DND-41 (cell line): ENCODE data around the gene BRI3BP.

Source experiments
- ATAC-seq: fragments of 200-7000 bp; cut with Tn5 transposase; 3 replicates; pipeline ENCODE4 v1.9.1; 2021; ENCODE audit warnings: low read depth; ENCODE audit not compliant: insufficient read depth
- DNase-seq: peaks from one replicate; pipeline ENCODE4 v3.0.0-alpha.2; 2020
- H2AFZ ChIP-seq: 2 replicates; pipeline ENCODE4 v1.6.0; 2012; ENCODE audit warnings: low read depth, low read length
- H3K27ac ChIP-seq: 2 replicates; pipeline ENCODE4 v1.5.1; 2012; ENCODE audit warnings: low read length, inconsistent platforms
- H3K27me3 ChIP-seq: fragments of 200-600 bp; sonication (generic); 2 replicates; pipeline ENCODE4 v1.6.0; 2012; ENCODE audit warnings: low read length, mild to moderate bottlenecking, inconsistent platforms; ENCODE audit not compliant: insufficient read depth, poor library complexity
- H3K36me3 ChIP-seq: 2 replicates; pipeline ENCODE4 v1.5.1; 2012; ENCODE audit warnings: low read length, inconsistent platforms; ENCODE audit not compliant: insufficient read depth
- H3K4me1 ChIP-seq: 2 replicates; pipeline ENCODE4 v1.5.1; 2012; ENCODE audit warnings: mild to moderate bottlenecking, low read length; ENCODE audit not compliant: insufficient read depth
- H3K4me2 ChIP-seq: 2 replicates; pipeline ENCODE4 v1.6.0; 2012; ENCODE audit warnings: mild to moderate bottlenecking, moderate library complexity, low read length, inconsistent platforms; ENCODE audit not compliant: insufficient read depth
- H3K4me3 ChIP-seq, 2 experiments: fragments of 200-600 bp in 1 of 2; shearing (Covaris generic) in 1 of 2; 2 replicates each; pipeline ENCODE4 v1.5.1; 2012 to 2016; ENCODE audit warnings: inconsistent platforms in 2 of 2, low read length in 2 of 2, mild to moderate bottlenecking in 2 of 2, low read depth in 1 of 2, moderate library complexity in 1 of 2
- H3K79me2 ChIP-seq: 2 replicates; pipeline ENCODE4 v1.6.0; 2012; ENCODE audit warnings: low read length, inconsistent platforms; ENCODE audit not compliant: insufficient read depth
- H3K9ac ChIP-seq: 2 replicates; pipeline ENCODE4 v1.6.0; 2012; ENCODE audit warnings: low read depth, mild to moderate bottlenecking, inconsistent platforms, low read length, moderate library complexity
- H3K9me3 ChIP-seq: 2 replicates; pipeline ENCODE4 v1.5.1; 2012; ENCODE audit warnings: low read length, moderate library complexity, mild to moderate bottlenecking, inconsistent platforms; ENCODE audit not compliant: insufficient read depth, severe bottlenecking
- H4K20me1 ChIP-seq: 2 replicates; pipeline ENCODE4 v1.6.0; 2012; ENCODE audit warnings: low read length; ENCODE audit not compliant: insufficient read depth
- EZH2 ChIP-seq: IDR thresholded peaks from 3 replicates; pipeline ENCODE4 v1.6.1; 2012; ENCODE audit warnings: borderline replicate concordance, low read depth, mild to moderate bottlenecking, moderate library complexity, low read length, inconsistent platforms; ENCODE audit not compliant: severe bottlenecking
- TF ChIP-seq, protein P1 (sequence below): IDR thresholded peaks from 2 replicates; pipeline ENCODE4 v1.5.1; 2012; ENCODE audit warnings: borderline replicate concordance, low read length, moderate library complexity, mild to moderate bottlenecking; ENCODE audit not compliant: poor library complexity, severe bottlenecking; ENCODE audit errors: extremely low read depth

The BRI3BP gene

DNA sequence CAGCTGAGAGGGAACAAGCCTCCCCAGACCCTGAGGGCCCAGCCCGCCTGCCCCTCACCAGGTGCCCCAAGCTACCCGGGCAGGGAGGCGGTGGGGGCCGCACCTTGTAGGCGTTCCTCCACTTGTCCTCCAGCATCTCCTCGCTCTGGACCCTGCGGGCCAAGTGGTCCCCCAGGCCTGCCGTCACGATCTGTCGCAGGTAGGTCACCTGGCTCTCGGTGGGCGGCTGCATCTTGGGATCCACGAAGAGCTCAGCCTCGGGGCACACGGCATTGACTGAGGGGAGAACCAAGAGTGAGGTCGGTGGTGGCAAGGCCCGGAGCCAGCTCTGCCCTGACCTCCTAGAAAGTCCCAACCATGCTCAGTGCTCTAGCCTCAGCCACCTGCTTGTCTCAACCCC, 41.1 kb upstream of the BRI3BP start:
- Histone ChIP-seq H3K4me3 (no peak overlapping the region), H3K36me3 (peaks cover 91% of the 10 kb centered on the region), H3K9ac (no peak overlapping the region), H3K4me2 (no peak overlapping the region), H3K4me1 (no peaks in the 10 kb centered on the region), H4K20me1 (no peaks in the 10 kb centered on the region), H3K27ac (no peak overlapping the region), H3K9me3 (no peaks in the 10 kb centered on the region), H2AFZ (no peak overlapping the region), H3K27me3 (no peaks in the 10 kb centered on the region), H3K79me2 (no peaks in the 10 kb centered on the region)
- ATAC-seq (no peak), DNase-seq (no peak)
- TF ChIP-seq, protein P1, sequence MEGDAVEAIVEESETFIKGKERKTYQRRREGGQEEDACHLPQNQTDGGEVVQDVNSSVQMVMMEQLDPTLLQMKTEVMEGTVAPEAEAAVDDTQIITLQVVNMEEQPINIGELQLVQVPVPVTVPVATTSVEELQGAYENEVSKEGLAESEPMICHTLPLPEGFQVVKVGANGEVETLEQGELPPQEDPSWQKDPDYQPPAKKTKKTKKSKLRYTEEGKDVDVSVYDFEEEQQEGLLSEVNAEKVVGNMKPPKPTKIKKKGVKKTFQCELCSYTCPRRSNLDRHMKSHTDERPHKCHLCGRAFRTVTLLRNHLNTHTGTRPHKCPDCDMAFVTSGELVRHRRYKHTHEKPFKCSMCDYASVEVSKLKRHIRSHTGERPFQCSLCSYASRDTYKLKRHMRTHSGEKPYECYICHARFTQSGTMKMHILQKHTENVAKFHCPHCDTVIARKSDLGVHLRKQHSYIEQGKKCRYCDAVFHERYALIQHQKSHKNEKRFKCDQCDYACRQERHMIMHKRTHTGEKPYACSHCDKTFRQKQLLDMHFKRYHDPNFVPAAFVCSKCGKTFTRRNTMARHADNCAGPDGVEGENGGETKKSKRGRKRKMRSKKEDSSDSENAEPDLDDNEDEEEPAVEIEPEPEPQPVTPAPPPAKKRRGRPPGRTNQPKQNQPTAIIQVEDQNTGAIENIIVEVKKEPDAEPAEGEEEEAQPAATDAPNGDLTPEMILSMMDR = no peak
- no peak for TF ChIP-seq EZH2

DNA sequence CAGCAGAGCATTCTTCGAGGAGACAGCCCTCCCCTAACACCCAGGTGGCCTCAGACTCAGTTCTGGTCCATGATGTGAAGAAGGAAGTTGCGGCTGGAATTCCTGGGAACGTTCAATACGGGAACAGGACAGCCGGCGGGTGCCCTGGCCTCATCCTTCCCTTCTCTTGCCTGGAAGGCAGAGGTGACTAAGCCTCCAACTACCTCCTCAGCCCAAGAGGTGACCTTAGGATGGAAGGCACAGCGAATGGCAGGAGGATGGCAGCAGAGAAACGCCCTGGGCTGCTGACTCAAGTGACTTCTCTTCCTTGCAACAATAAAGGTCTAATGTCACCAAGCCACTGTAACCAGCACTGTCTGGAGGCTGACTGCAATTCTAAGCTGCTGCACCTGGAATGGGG, 40.6 kb upstream of the BRI3BP start:
- Histone ChIP-seq H2AFZ (no peak overlapping the region), H3K27me3 (no peaks in the 10 kb centered on the region), H3K9me3 (no peaks in the 10 kb centered on the region), H3K4me3 (no peak overlapping the region), H3K36me3 (peaks cover 89% of the 10 kb centered on the region), H3K9ac (no peak overlapping the region), H3K27ac (no peak overlapping the region), H3K4me1 (no peaks in the 10 kb centered on the region), H4K20me1 (no peaks in the 10 kb centered on the region), H3K79me2 (no peaks in the 10 kb centered on the region), H3K4me2 (no peak overlapping the region)
- TF ChIP-seq, protein P1 = no peak
- no peak for TF ChIP-seq EZH2
- DNase-seq = no peak
- ATAC-seq = no peak

DNA sequence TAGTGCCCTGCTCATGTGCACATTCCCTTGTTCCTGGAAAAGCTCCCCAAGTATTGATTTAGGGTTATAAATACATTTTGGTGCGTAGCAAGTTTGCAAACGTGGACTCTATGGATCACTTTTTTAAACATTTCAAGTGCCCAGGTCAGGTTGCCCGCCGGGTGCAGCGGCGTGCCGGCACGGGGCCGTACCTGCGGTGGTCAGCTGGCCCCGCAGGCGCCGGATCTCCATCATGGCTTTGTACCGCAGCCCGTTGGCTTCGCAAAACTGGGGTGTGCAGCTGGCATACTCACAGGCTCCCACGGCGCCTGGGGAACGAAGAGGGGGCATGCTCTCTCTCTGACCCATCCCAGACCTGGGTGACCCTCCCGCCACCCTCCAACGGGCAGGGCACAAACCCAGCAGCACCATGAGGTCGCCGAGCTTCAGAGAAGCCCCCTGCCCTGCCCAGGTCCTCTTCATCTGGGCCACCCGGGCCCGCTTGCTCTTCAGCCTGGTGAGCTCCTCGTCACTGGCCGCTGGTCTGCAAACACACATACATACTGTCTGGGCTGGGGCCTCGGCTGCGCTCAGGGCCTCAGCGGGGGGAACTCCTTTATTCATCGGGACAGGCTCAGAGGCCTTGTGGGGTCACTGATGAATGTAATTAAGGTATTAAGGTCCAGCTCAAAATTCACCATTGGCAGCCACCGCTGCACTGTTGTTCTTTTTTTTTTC, 39.6 kb upstream of the BRI3BP start:
- no peak overlapping the region for H3K27ac ChIP-seq
- ATAC-seq = no peak

More for the DNA sequence above, 39.6 kb upstream of the BRI3BP start:
- H3K27me3 ChIP-seq = no peaks in the 10 kb centered on the region
- no peak for TF ChIP-seq EZH2
- TF ChIP-seq, protein P1 = no peak
- H3K9ac ChIP-seq = no peak overlapping the region
- no peak overlapping the region for H3K4me2 ChIP-seq
- DNase-seq = no peak
- no peaks in the 10 kb centered on the region for H3K79me2 ChIP-seq
- no peak overlapping the region for H2AFZ ChIP-seq
- H4K20me1 ChIP-seq = no peaks in the 10 kb centered on the region
- H3K4me3 ChIP-seq = no peak overlapping the region
- peaks cover 89% of the 10 kb centered on the region for H3K36me3 ChIP-seq
- no peaks in the 10 kb centered on the region for H3K9me3 ChIP-seq
- H3K4me1 ChIP-seq = no peaks in the 10 kb centered on the region
